PC-9 (cell line): ENCODE results near the gene TUBA8. TPM values are rescaled to one million over a fixed set of nuclear protein-coding genes. Genes with fewer than 3 reads are reported as not detected.
"Not testable (repeated sequence)": the region's sequence is repeated elsewhere in the genome, so short reads cannot be mapped to it uniquely, and the experiment has no call there.

Experiments
- BruUV-seq: library from RNA; stranded (reverse); fragments of 400-500 nt; replicated peaks from 2 replicates; lab custom pipeline; 2021; lab: Mats Ljungman, UMichigan
- CTCF ChIA-PET: fragments of 300-600 bp; sonication (Branson Sonifier 250); formaldehyde crosslinking; loops from one replicate; lab custom pipeline; 2022; ENCODE audit warnings: antibody characterized with exemption; lab: Charles Lee
- POLR2A ChIA-PET: fragments of 300-600 bp; sonication (Branson Sonifier 250); formaldehyde crosslinking; loops from one replicate; lab custom pipeline; 2022; ENCODE audit warnings: antibody characterized with exemption; ENCODE audit not compliant: unreplicated experiment; lab: Charles Lee
- DNase-seq, 2 experiments: peaks; one replicate each; pipeline versions ENCODE4 v3.0.0 to v3.0.0-alpha.2; 2015 to 2022; ENCODE audit warnings: mixed read lengths in 1 of 2
- H2AFZ ChIP-seq: fragments of 200-600 bp; sonication (generic); 2 replicates; pipeline ENCODE4 v1.8.1; 2017; ENCODE audit warnings: antibody characterized with exemption
- H3F3A ChIP-seq: fragments of 200-600 bp; sonication (generic); 2 replicates; pipeline ENCODE4 v1.8.1; 2017; ENCODE audit warnings: antibody characterized with exemption, mild to moderate bottlenecking, low read depth; ENCODE audit not compliant: insufficient read depth
- H3K27ac ChIP-seq: fragments of 200-600 bp; sonication (generic); 2 replicates; pipeline ENCODE4 v1.6.1; 2016; ENCODE audit warnings: mixed run types
- H3K27me3 ChIP-seq: fragments of 200-600 bp; sonication (generic); 2 replicates; pipeline ENCODE4 v1.6.1; 2016; ENCODE audit warnings: low read depth, mixed run types; ENCODE audit not compliant: insufficient read depth
- H3K36me3 ChIP-seq: fragments of 200-600 bp; sonication (generic); 2 replicates; pipeline ENCODE4 v1.6.1; 2016; ENCODE audit warnings: low read depth, mixed run types
- H3K4me1 ChIP-seq: fragments of 200-600 bp; sonication (generic); replicated peaks from 2 replicates; pipeline ENCODE4 v1.6.1; 2016; ENCODE audit warnings: mixed run types; ENCODE audit not compliant: insufficient read depth
- H3K4me2 ChIP-seq: fragments of 200-600 bp; sonication (generic); 2 replicates; pipeline ENCODE4 v1.6.1; 2017; ENCODE audit warnings: mixed run types
- H3K4me3 ChIP-seq: fragments of 200-600 bp; sonication (generic); 2 replicates; pipeline ENCODE4 v1.6.1; 2016; ENCODE audit warnings: mixed run types
- H3K79me2 ChIP-seq: fragments of 200-600 bp; sonication (generic); 2 replicates; pipeline ENCODE4 v1.6.1; 2017; ENCODE audit warnings: low read depth, mixed run types
- H3K9me2 ChIP-seq: fragments of 200-600 bp; sonication (generic); 2 replicates; pipeline ENCODE4 v1.8.1; 2017; ENCODE audit warnings: mild to moderate bottlenecking; ENCODE audit not compliant: insufficient read depth
- H3K9me3 ChIP-seq: fragments of 200-600 bp; sonication (generic); 2 replicates; pipeline ENCODE4 v1.8.1; 2016; ENCODE audit warnings: low read depth; ENCODE audit not compliant: insufficient read depth
- H4K20me1 ChIP-seq: fragments of 200-600 bp; sonication (generic); 2 replicates; pipeline ENCODE4 v1.8.1; 2017; ENCODE audit not compliant: insufficient read depth
- CTCF ChIP-seq: fragments of 200-600 bp; sonication (generic); conservative IDR thresholded peaks from 2 replicates; pipeline ENCODE4 v1.6.1; 2017; ENCODE audit warnings: mixed run types, antibody characterized with exemption, mild to moderate bottlenecking, moderate library complexity
- EZH2 ChIP-seq: fragments of 200-600 bp; sonication (generic); IDR thresholded peaks from 2 replicates; pipeline ENCODE4 v1.8.0; 2017; ENCODE audit warnings: antibody characterized with exemption, low read depth
- intact Hi-C: fragments of 100-400 bp; cut with micrococcal nuclease; formaldehyde crosslinking; loops from one replicate; pipeline ENCODE4 v1.10.0; 2022; ENCODE audit not compliant: unreplicated experiment
- total RNA-seq: library from RNA; stranded (reverse); gene quantifications from 2 replicates; pipeline ENCODE4 v1.2.3, GENCODE V29; 2021

TUBA8 gene
- total RNA-seq, 1 experiment from 2014 or later = 0.72 TPM

GRCh38 chr22:18154821-18155390 lies 44.3 kb downstream of the TUBA8 start:
- H3K4me1 ChIP-seq = 0 out of 2 replicates have a peak, but pooled peaks cover 7% of the 10 kb centered on the region
- no peak overlapping the region for H3K27ac ChIP-seq
- H3K9me2 ChIP-seq = no peaks in the 10 kb centered on the region
- H2AFZ ChIP-seq = no peak overlapping the region
- H3K4me3 ChIP-seq = no peak overlapping the region
- H3K4me2 ChIP-seq = no peak overlapping the region
- H3F3A ChIP-seq = peaks cover 8% of the 10 kb centered on the region; the same call in 1 of the 2 replicates
- H3K79me2 ChIP-seq = no peaks in the 10 kb centered on the region
- intact Hi-C loops = no loop called here
- no TSS peak for BruUV-seq
- ChIA-PET CTCF (no interaction called here), POLR2A (no interaction called here)
- no peaks in the 10 kb centered on the region for H4K20me1 ChIP-seq
- no peak for TF ChIP-seq EZH2
- no peak for TF ChIP-seq CTCF
- no peaks in the 10 kb centered on the region for H3K9me3 ChIP-seq
- no peaks in the 10 kb centered on the region for H3K27me3 ChIP-seq
- DNase-seq = no peak
- H3K36me3 ChIP-seq = no peaks in the 10 kb centered on the region

GRCh38 chr22:18155546-18155945 lies 44.9 kb downstream of the TUBA8 start:
- H3K79me2 ChIP-seq, H3K4me2 ChIP-seq, CTCF ChIA-PET, H3K9me3 ChIP-seq, H3K27me3 ChIP-seq, H3K4me3 ChIP-seq, POLR2A ChIA-PET, DNase-seq, H3K4me1 ChIP-seq, H3K36me3 ChIP-seq, H3K9me2 ChIP-seq, H3F3A ChIP-seq, H4K20me1 ChIP-seq, intact Hi-C loops, H3K27ac ChIP-seq, H2AFZ ChIP-seq, BruUV-seq: not testable (repeated sequence)

GRCh38 chr22:18156878-18157713 lies 46.5 kb downstream of the TUBA8 start:
- no peaks in the 10 kb centered on the region for H3F3A ChIP-seq
- ChIA-PET CTCF (no interaction called here), POLR2A (interaction anchor here (0.6 kb wide), 1 partner anchor 749 kb away, joined by 5 read pairs; the partner anchor contains the start of gene DGCR6)
- H2AFZ ChIP-seq = no peak overlapping the region
- H3K9me2 ChIP-seq = no peaks in the 10 kb centered on the region
- H4K20me1 ChIP-seq = no peaks in the 10 kb centered on the region
- intact Hi-C loops = no loop called here
- no peaks in the 10 kb centered on the region for H3K9me3 ChIP-seq
- H3K27me3 ChIP-seq = no peaks in the 10 kb centered on the region
- no TSS peak for BruUV-seq
- peak; percentile 65 for TF ChIP-seq CTCF
- TF ChIP-seq EZH2 = no peak
- DNase-seq = peak in 1 of 2 experiments; percentile 41
- no peaks in the 10 kb centered on the region for H3K4me1 ChIP-seq
- no peaks in the 10 kb centered on the region for H3K36me3 ChIP-seq
- H3K27ac ChIP-seq = no peak overlapping the region
- no peak overlapping the region for H3K4me3 ChIP-seq
- H3K4me2 ChIP-seq = no peak overlapping the region
- no peaks in the 10 kb centered on the region for H3K79me2 ChIP-seq
